ENCODE results near the gene GPR37.

- TF ChIP-seq CTCF (IDR thresholded peaks at IDR 0.05; ENCODE audit: low read length) = no peak
- TF ChIP-seq EZH2phosphoT487 (IDR thresholded peaks at IDR 0.05; ENCODE audit: low read length) = no peak
These were observed 13.6 kb upstream of the GPR37 start for GRCh38 chr7:124779194-124779593.
